NCI-H1417 (cell line): Measurements from ENCODE around the gene CDH8.

Experiments used
- DNase-seq, 3 experiments: peaks; one replicate each; lab custom pipeline; 2025; lab: John Stamatoyannopoulos, UW

CDH8 gene

GRCh38 chr16:61934601-61935000 lies 101.6 kb downstream of the CDH8 start:
- no peak for DNase-seq

GRCh38 chr16:61929776-61930175 lies 106.5 kb downstream of the CDH8 start:
- DNase-seq = no peak

- DNase-seq = peak in 2 of 3 experiments; percentile 57 to 87
These were observed 109.5 kb downstream of the CDH8 start for GRCh38 chr16:61926766-61927165.

- DNase-seq = no peak
These were observed 112.6 kb downstream of the CDH8 start for GRCh38 chr16:61923629-61924028.

- DNase-seq = no peak
These were observed 114.9 kb downstream of the CDH8 start for GRCh38 chr16:61921373-61921772.

- peak in 2 of 3 experiments; percentile 7 to 69 for DNase-seq
These were observed 118.1 kb downstream of the CDH8 start for GRCh38 chr16:61917865-61918826.

GRCh38 chr16:61915569-61915968 lies 120.7 kb downstream of the CDH8 start:
- no peak for DNase-seq

GRCh38 chr16:61909074-61909473 lies 127.2 kb downstream of the CDH8 start:
- no peak for DNase-seq

- no peak for DNase-seq
These were observed 127.8 kb downstream of the CDH8 start for GRCh38 chr16:61908426-61908825.

- DNase-seq = no peak
These were observed 134.5 kb downstream of the CDH8 start for GRCh38 chr16:61901689-61902088.

- no peak for DNase-seq
These were observed 135.8 kb downstream of the CDH8 start for GRCh38 chr16:61900482-61900881.

- no peak for DNase-seq
These were observed 138.6 kb downstream of the CDH8 start for GRCh38 chr16:61897657-61898056.

- DNase-seq = no peak
These were observed 143.7 kb downstream of the CDH8 start for GRCh38 chr16:61892531-61892930.

GRCh38 chr16:61891460-61891859 lies 144.8 kb downstream of the CDH8 start:
- no peak for DNase-seq

- DNase-seq = no peak
These were observed 145.9 kb downstream of the CDH8 start for GRCh38 chr16:61890386-61890785.

GRCh38 chr16:61887903-61888302 lies 148.3 kb downstream of the CDH8 start:
- no peak for DNase-seq

- no peak for DNase-seq
These were observed 150.9 kb downstream of the CDH8 start for GRCh38 chr16:61885343-61885742.

GRCh38 chr16:61879306-61879705 lies 156.9 kb downstream of the CDH8 start:
- DNase-seq = no peak

- DNase-seq = no peak
These were observed 158.8 kb downstream of the CDH8 start for GRCh38 chr16:61877436-61877835.

GRCh38 chr16:61872778-61873119 lies 163.5 kb downstream of the CDH8 start:
- no peak for DNase-seq

- DNase-seq = peak in 1 of 3 experiments; percentile 3
These were observed 164.1 kb downstream of the CDH8 start for GRCh38 chr16:61871837-61872777.
